Activated T-cell treated with anti-CD3 and anti-CD28 coated beads for 1 hour (primary cell): ENCODE results near the gene SIAH2.

Source experiments
- DNase-seq: peaks from one replicate; pipeline ENCODE4 v3.0.0-alpha.2; 2020; ENCODE audit warnings: low read depth

Gene SIAH2

GRCh38 chr3:150747886-150748683, 14.9 kb downstream of the SIAH2 start:
- no peak for DNase-seq

- DNase-seq: no peak
Measured at GRCh38 chr3:150746791-150747590, 16.0 kb downstream of the SIAH2 start.

- no peak for DNase-seq
Measured at GRCh38 chr3:150745832-150746231, 17.1 kb downstream of the SIAH2 start.

- no peak for DNase-seq
Measured at GRCh38 chr3:150744919-150745211, 18.1 kb downstream of the SIAH2 start.

GRCh38 chr3:150744041-150744918, 18.7 kb downstream of the SIAH2 start:
- DNase-seq: no peak

GRCh38 chr3:150743508-150743907, 19.5 kb downstream of the SIAH2 start:
- no peak for DNase-seq

- DNase-seq: no peak
Measured at GRCh38 chr3:150742679-150743078, 20.3 kb downstream of the SIAH2 start.

- no peak for DNase-seq
Measured at GRCh38 chr3:150742141-150742523, 20.8 kb downstream of the SIAH2 start.

- DNase-seq: no peak
Measured at GRCh38 chr3:150741497-150742140, 21.4 kb downstream of the SIAH2 start.

GRCh38 chr3:150740733-150741496, 22.1 kb downstream of the SIAH2 start:
- no peak for DNase-seq

- DNase-seq: no peak
Measured at GRCh38 chr3:150739877-150740645, 22.9 kb downstream of the SIAH2 start.

GRCh38 chr3:150739200-150739863, 23.6 kb downstream of the SIAH2 start:
- no peak for DNase-seq

GRCh38 chr3:150738688-150739087, 24.3 kb downstream of the SIAH2 start:
- no peak for DNase-seq

GRCh38 chr3:150737874-150738679, 24.9 kb downstream of the SIAH2 start:
- DNase-seq: no peak

- no peak for DNase-seq
Measured at GRCh38 chr3:150736903-150737832, 25.8 kb downstream of the SIAH2 start.

- DNase-seq: no peak
Measured at GRCh38 chr3:150736316-150736719, 26.7 kb downstream of the SIAH2 start.

GRCh38 chr3:150734795-150735119, 28.2 kb downstream of the SIAH2 start:
- no peak for DNase-seq
